C4-2B (cell line): Measurements from ENCODE around the gene RPS18.

Experiments used
- ZFX ChIP-seq: fragments of 450-650 bp; IDR thresholded peaks from 2 replicates; pipeline ENCODE4 v1.6.1; 2017
- TF ChIP-seq, protein P1 (sequence below): fragments of 450-650 bp; conservative IDR thresholded peaks from 2 replicates; pipeline ENCODE4 v1.5.1; 2017; ENCODE audit warnings: mild to moderate bottlenecking

DNA sequence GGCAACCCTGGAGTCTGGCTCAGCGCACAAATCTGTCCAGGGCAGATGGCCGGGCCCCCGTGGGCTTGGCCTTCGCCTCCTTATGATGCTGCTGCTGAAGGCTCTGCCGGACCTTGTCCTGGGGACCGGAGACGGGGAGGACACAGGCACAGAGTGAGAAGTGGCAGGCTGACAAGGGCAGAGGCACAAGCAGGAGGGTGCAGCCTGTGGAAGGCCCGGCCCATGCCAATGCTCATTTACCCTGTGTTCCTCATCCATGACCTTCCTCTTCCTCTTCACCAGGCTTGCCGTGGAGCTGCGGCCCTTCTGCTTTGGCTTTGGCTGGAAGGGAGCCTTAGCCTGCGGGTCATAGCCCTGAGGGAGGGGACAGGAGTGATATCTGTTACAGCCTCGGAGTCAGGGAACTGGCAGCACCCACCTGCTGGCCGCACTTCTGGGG is 7.4 kb downstream of the RPS18 start:
- TF ChIP-seq, protein P1, sequence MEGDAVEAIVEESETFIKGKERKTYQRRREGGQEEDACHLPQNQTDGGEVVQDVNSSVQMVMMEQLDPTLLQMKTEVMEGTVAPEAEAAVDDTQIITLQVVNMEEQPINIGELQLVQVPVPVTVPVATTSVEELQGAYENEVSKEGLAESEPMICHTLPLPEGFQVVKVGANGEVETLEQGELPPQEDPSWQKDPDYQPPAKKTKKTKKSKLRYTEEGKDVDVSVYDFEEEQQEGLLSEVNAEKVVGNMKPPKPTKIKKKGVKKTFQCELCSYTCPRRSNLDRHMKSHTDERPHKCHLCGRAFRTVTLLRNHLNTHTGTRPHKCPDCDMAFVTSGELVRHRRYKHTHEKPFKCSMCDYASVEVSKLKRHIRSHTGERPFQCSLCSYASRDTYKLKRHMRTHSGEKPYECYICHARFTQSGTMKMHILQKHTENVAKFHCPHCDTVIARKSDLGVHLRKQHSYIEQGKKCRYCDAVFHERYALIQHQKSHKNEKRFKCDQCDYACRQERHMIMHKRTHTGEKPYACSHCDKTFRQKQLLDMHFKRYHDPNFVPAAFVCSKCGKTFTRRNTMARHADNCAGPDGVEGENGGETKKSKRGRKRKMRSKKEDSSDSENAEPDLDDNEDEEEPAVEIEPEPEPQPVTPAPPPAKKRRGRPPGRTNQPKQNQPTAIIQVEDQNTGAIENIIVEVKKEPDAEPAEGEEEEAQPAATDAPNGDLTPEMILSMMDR = no peak
- TF ChIP-seq ZFX = no peak
